ENCODE results near the gene SKAP1. TPM values are rescaled to one million over a fixed set of nuclear protein-coding genes. Genes with fewer than 3 reads are reported as not detected.

The SKAP1 gene
- total and polyA plus RNA-seq, 2 experiments from 2014 or later, result 0.27 TPM; not detected in 1

DNA sequence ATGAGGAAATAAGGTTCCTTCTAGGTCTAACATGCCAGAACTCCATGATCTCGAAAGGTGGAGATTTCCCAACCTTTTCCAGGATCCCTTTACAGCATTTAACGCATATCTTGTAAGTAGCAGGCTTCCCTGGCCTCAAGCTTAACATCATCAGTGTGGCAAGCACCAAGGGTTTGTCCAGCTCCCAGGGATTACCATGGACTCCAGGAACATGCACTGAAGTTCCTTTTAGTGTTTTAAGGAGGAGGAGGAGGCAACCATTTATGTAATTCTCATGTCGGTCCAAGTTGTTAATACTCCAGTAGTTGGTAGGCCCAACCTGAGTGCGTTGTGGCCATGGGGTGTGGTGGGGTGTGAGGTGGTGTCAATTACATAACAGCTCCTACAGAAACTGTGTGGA lies 11.8 kb upstream of the SKAP1 start (continued):
- TF ChIP-seq, protein P1, sequence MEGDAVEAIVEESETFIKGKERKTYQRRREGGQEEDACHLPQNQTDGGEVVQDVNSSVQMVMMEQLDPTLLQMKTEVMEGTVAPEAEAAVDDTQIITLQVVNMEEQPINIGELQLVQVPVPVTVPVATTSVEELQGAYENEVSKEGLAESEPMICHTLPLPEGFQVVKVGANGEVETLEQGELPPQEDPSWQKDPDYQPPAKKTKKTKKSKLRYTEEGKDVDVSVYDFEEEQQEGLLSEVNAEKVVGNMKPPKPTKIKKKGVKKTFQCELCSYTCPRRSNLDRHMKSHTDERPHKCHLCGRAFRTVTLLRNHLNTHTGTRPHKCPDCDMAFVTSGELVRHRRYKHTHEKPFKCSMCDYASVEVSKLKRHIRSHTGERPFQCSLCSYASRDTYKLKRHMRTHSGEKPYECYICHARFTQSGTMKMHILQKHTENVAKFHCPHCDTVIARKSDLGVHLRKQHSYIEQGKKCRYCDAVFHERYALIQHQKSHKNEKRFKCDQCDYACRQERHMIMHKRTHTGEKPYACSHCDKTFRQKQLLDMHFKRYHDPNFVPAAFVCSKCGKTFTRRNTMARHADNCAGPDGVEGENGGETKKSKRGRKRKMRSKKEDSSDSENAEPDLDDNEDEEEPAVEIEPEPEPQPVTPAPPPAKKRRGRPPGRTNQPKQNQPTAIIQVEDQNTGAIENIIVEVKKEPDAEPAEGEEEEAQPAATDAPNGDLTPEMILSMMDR (conservative IDR thresholded peaks at IDR 0.05; ENCODE audit: low read depth in 2 of 2), result no peak
- TF ChIP-seq CREB1 (CRISPR knock-in tag; IDR thresholded peaks at IDR 0.05; ENCODE audit: low read depth) (no peak), ZNF114 (CRISPR knock-in tag; IDR thresholded peaks at IDR 0.05) (no peak)

DNA sequence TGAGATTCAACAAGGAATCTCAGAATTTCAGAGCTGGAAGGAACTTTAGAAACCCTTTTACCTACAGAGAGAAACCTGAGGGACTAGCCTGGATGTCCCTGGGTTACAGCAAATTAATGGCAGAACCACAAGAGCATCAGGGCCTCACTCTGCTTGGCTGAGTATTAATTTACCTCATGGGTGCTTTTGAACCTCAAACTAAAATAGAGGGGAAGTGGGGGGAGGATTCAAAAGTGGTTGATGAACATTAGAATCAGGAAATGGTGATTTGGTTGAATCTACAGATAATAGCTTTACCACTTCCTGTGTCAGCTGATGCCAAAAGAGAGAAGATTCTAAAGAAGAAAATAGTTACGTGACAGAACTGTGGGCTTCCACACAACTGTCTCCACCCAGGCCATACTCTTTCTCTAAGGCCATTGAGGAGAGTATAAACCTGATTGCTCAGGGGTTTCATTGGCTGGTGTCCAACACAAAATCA lies 11.3 kb upstream of the SKAP1 start:
- Histone ChIP-seq H3K4me3 (no peak overlapping the region), H3K27ac (ENCODE audit: low read depth) (no peak overlapping the region), H3K9me2 (ENCODE audit: insufficient read depth) (peaks cover 7% of the 10 kb centered on the region), H3K79me2 (replicated peaks; ENCODE audit: insufficient read depth) (no peaks in the 10 kb centered on the region), H4K20me1 (replicated peaks; ENCODE audit: insufficient read depth) (no peaks in the 10 kb centered on the region), H3K27me3 (ENCODE audit: insufficient read depth) (0 out of 2 replicates have a peak, but pooled peaks cover 2% of the 10 kb centered on the region), H2AFZ (no peak overlapping the region), H3K36me3 (ENCODE audit: insufficient read depth) (no peaks in the 10 kb centered on the region), H3K4me1 (ENCODE audit: insufficient read depth) (no peaks in the 10 kb centered on the region), H3F3A (replicated peaks; ENCODE audit: low read depth) (no peaks in the 10 kb centered on the region), H3K4me2 (no peak overlapping the region)
- H3K27me3 Mint-ChIP-seq (ENCODE audit: insufficient read depth, low read depth, poor library complexity), result peaks cover 9% of the 10 kb centered on the region
- H3K36me3 Mint-ChIP-seq (ENCODE audit: low read depth), result no peaks in the 10 kb centered on the region
- ATAC-seq (no peak), DNase-seq (ENCODE audit: low spot score) (no peak)
- no peaks in the 10 kb centered on the region for H3K9me3 Mint-ChIP-seq
- H3K4me1 Mint-ChIP-seq, result no peaks in the 10 kb centered on the region
- no peak overlapping the region for H3K27ac Mint-ChIP-seq
- H3K4me3 Mint-ChIP-seq, result no peak overlapping the region
- TF ChIP-seq CREB1 (CRISPR knock-in tag; IDR thresholded peaks at IDR 0.05; ENCODE audit: low read depth), result no peak
- no peak for TF ChIP-seq EZH2phosphoT487 (IDR thresholded peaks at IDR 0.05; ENCODE audit: unreplicated experiment)
- TF ChIP-seq NANOG (IDR thresholded peaks at IDR 0.05; ENCODE audit: borderline replicate concordance), result no peak

DNA sequence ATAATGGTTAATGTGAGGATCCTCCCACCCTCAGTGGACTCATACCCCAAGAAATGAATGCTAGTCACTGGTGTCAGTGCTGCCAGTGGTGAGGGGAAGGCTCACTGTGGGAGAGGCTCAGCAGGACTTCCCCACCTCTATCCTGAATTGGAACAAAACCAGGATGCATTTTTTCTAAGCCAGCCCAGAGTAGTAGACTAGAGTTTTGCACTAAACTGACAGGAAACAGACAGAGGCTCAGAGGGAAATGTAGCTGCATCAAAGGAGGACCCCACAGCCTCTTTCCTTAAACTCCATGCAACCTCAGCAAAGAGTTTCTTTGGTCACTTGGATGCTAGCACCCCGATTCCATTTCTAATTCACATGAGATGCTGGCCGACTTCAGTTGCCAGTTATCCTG lies 10.7 kb upstream of the SKAP1 start:
- DNase-seq (ENCODE audit: low spot score) (no peak), ATAC-seq (no peak)
- Histone ChIP-seq H3K27me3 (ENCODE audit: insufficient read depth) (0 out of 2 replicates have a peak, but pooled peaks cover 3% of the 10 kb centered on the region), H4K20me1 (replicated peaks; ENCODE audit: insufficient read depth) (no peaks in the 10 kb centered on the region), H3K4me1 (ENCODE audit: insufficient read depth) (no peaks in the 10 kb centered on the region), H2AFZ (no peak overlapping the region), H3K4me3 (no peak overlapping the region), H3F3A (replicated peaks; ENCODE audit: low read depth) (no peaks in the 10 kb centered on the region), H3K9me2 (ENCODE audit: insufficient read depth) (peaks cover 7% of the 10 kb centered on the region), H3K4me2 (no peak overlapping the region), H3K36me3 (ENCODE audit: insufficient read depth) (no peaks in the 10 kb centered on the region), H3K27ac (ENCODE audit: low read depth) (no peak overlapping the region), H3K79me2 (replicated peaks; ENCODE audit: insufficient read depth) (no peaks in the 10 kb centered on the region)
- H3K4me1 Mint-ChIP-seq, result no peaks in the 10 kb centered on the region
- no peaks in the 10 kb centered on the region for H3K9me3 Mint-ChIP-seq
- peaks cover 9% of the 10 kb centered on the region for H3K27me3 Mint-ChIP-seq (ENCODE audit: insufficient read depth, low read depth, poor library complexity)
- no peaks in the 10 kb centered on the region for H3K36me3 Mint-ChIP-seq (ENCODE audit: low read depth)
- no peak overlapping the region for H3K27ac Mint-ChIP-seq
- no peak overlapping the region for H3K4me3 Mint-ChIP-seq
- TF ChIP-seq, protein P1 (conservative IDR thresholded peaks at IDR 0.05; ENCODE audit: low read depth in 2 of 2), result no peak
- TF ChIP-seq, protein P2, sequence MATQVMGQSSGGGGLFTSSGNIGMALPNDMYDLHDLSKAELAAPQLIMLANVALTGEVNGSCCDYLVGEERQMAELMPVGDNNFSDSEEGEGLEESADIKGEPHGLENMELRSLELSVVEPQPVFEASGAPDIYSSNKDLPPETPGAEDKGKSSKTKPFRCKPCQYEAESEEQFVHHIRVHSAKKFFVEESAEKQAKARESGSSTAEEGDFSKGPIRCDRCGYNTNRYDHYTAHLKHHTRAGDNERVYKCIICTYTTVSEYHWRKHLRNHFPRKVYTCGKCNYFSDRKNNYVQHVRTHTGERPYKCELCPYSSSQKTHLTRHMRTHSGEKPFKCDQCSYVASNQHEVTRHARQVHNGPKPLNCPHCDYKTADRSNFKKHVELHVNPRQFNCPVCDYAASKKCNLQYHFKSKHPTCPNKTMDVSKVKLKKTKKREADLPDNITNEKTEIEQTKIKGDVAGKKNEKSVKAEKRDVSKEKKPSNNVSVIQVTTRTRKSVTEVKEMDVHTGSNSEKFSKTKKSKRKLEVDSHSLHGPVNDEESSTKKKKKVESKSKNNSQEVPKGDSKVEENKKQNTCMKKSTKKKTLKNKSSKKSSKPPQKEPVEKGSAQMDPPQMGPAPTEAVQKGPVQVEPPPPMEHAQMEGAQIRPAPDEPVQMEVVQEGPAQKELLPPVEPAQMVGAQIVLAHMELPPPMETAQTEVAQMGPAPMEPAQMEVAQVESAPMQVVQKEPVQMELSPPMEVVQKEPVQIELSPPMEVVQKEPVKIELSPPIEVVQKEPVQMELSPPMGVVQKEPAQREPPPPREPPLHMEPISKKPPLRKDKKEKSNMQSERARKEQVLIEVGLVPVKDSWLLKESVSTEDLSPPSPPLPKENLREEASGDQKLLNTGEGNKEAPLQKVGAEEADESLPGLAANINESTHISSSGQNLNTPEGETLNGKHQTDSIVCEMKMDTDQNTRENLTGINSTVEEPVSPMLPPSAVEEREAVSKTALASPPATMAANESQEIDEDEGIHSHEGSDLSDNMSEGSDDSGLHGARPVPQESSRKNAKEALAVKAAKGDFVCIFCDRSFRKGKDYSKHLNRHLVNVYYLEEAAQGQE (IDR thresholded peaks at IDR 0.05; ENCODE audit: unreplicated experiment), result no peak
- TF ChIP-seq ZNF331 (CRISPR knock-in tag; IDR thresholded peaks at IDR 0.05; ENCODE audit: low read depth) (no peak), STAT1 (IDR thresholded peaks at IDR 0.05; ENCODE audit: unreplicated experiment) (no peak), ZNF114 (CRISPR knock-in tag; IDR thresholded peaks at IDR 0.05) (no peak), POLR2AphosphoS5 (IDR thresholded peaks at IDR 0.05; ENCODE audit: low read depth) (no peak), EZH2phosphoT487 (IDR thresholded peaks at IDR 0.05; ENCODE audit: unreplicated experiment) (no peak), NANOG (IDR thresholded peaks at IDR 0.05; ENCODE audit: borderline replicate concordance) (no peak), JUNB (IDR thresholded peaks at IDR 0.05; ENCODE audit: unreplicated experiment) (no peak)

All from GM23338 (cell line).